CD4-positive, CD25-positive, alpha-beta regulatory T cell (primary cell): ENCODE results near the gene CPED1. TPM values are rescaled to one million over a fixed set of nuclear protein-coding genes. Genes with fewer than 3 reads are reported as not detected.

ENCODE experiments used
- ATAC-seq, 2 donors: fragments of 150-1000 bp; cut with Tn5 transposase; one replicate each; pipeline ENCODE4 v1.10.0; 2021; ENCODE audit warnings: low read depth in 2 of 2, moderate number of reproducible peaks in 2 of 2, moderate library complexity in 1 of 2
- DNase-seq, 3 donors: peaks; one replicate each; pipeline versions ENCODE4 v3.0.0 to v3.0.0-alpha.2; 2012 to 2022; ENCODE audit warnings: mixed read lengths in 1 of 3
- H3K27ac ChIP-seq: one replicate; pipeline ENCODE4 v1.7.0; 2013; ENCODE audit warnings: mild to moderate bottlenecking, low read length; ENCODE audit not compliant: insufficient read depth, poor library complexity, severe bottlenecking
- H3K27me3 ChIP-seq: one replicate; pipeline ENCODE4 v1.7.0; 2013; ENCODE audit warnings: low read length; ENCODE audit not compliant: control insufficient read depth, insufficient read depth
- H3K36me3 ChIP-seq: one replicate; pipeline ENCODE4 v1.7.0; 2013; ENCODE audit warnings: mild to moderate bottlenecking, low read length, moderate library complexity; ENCODE audit not compliant: control insufficient read depth, insufficient read depth
- H3K4me1 ChIP-seq: 2 replicates; pipeline ENCODE4 v1.7.0; 2013; ENCODE audit warnings: mild to moderate bottlenecking, low read length; ENCODE audit not compliant: insufficient read depth, control insufficient read depth, poor library complexity, severe bottlenecking
- H3K4me3 ChIP-seq: one replicate; pipeline ENCODE4 v1.7.0; 2013; ENCODE audit warnings: low read depth, mild to moderate bottlenecking, low read length, moderate library complexity
- H3K9me3 ChIP-seq, 2 experiments: 1 replicate in 1 of 2; 2 replicates in 1 of 2; pipeline ENCODE4 v1.7.0; 2013; ENCODE audit warnings: low read length in 2 of 2, mild to moderate bottlenecking in 1 of 2, moderate library complexity in 1 of 2; ENCODE audit not compliant: control insufficient read depth in 2 of 2
- H3K27ac Mint-ChIP-seq, 3 donors: one replicate each; pipeline ENCODE4 v1.8.0; 2020 to 2022; ENCODE audit warnings: mild to moderate bottlenecking in 3 of 3, mixed read lengths in 3 of 3, moderate library complexity in 2 of 3
- H3K27me3 Mint-ChIP-seq: one replicate; pipeline ENCODE4 v1.8.0; 2022; ENCODE audit warnings: mild to moderate bottlenecking, mixed read lengths
- H3K36me3 Mint-ChIP-seq: one replicate; pipeline ENCODE4 v1.8.0; 2020; ENCODE audit warnings: mixed read lengths
- H3K4me1 Mint-ChIP-seq, 4 donors: one replicate each; pipeline ENCODE4 v1.8.0; 2020 to 2022; ENCODE audit warnings: mixed read lengths in 4 of 4, mild to moderate bottlenecking in 1 of 4
- H3K4me3 Mint-ChIP-seq, 4 donors: one replicate each; pipeline ENCODE4 v1.8.0; 2020 to 2022; ENCODE audit warnings: mild to moderate bottlenecking in 4 of 4, mixed read lengths in 4 of 4, moderate library complexity in 3 of 4
- H3K9me3 Mint-ChIP-seq, 7 donors: one replicate each; pipeline ENCODE4 v1.8.0; 2020 to 2022; ENCODE audit warnings: mixed read lengths in 7 of 7, mild to moderate bottlenecking in 3 of 7, moderate library complexity in 2 of 7
- polyA plus RNA-seq, 4 donors: library from polyadenylated mRNA; unstranded; fragments of 300-500 nt; fragmentation: Illumina TruSeq; gene quantifications; one replicate each; pipeline ENCODE4 v1.2.3, GENCODE V29; 2021
- total RNA-seq: library from RNA; stranded (reverse); gene quantifications from one replicate; pipeline ENCODE4 v1.2.3, GENCODE V29; 2022

The CPED1 gene
- total and polyA plus RNA-seq, 5 donors from 2014 or later = 0.17 to 0.24 TPM; not detected in 3

GRCh38 chr7:121262969-121263368 is 274.5 kb downstream of the CPED1 start:
- ATAC-seq = no peak
- Mint-ChIP-seq H3K4me3 (no peak overlapping the region), H3K36me3 (no peaks in the 10 kb centered on the region), H3K9me3 (peaks cover 0 to 1% (median 0%) of the 10 kb centered on the region in 7 donors), H3K4me1 (no peaks in the 10 kb centered on the region), H3K27ac (no peak overlapping the region), H3K27me3 (no peaks in the 10 kb centered on the region)
- H3K27me3 ChIP-seq = no peaks in the 10 kb centered on the region
- no peaks in the 10 kb centered on the region for H3K4me1 ChIP-seq
- H3K36me3 ChIP-seq = no peaks in the 10 kb centered on the region
- H3K9me3 ChIP-seq = no peaks in the 10 kb centered on the region
- no peak overlapping the region for H3K27ac ChIP-seq
- no peak for DNase-seq
- H3K4me3 ChIP-seq = no peak overlapping the region

DNA sequence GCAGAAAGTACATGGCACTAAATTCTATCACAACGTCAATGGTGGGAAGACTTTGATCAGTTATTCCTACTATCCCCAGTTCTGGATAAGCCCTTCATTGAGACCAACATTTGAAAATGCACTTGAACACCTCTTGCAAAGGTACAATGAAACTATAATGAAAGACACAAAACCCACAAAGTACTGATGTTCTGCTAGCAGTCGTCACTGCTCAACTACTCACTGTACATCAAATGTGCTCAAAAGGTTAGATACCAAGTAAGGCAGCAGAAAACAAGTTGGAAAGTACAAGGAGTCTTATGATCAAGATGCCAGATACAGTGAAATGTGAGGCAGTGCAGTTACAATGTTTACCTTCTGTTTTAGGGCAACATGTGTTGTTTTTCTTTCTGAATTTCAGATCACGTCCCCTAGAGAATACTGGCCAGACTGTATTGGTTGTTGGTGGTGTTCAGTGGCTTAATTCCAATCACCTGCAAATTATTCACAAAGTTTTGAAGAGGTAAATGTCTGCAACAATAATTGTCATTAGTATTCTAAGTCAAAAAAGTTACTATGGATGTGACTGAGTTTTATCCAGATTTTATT is 277.9 kb downstream of the CPED1 start:
- H3K36me3 Mint-ChIP-seq = no peaks in the 10 kb centered on the region
- Histone ChIP-seq H3K9me3 (no peaks in the 10 kb centered on the region), H3K36me3 (no peaks in the 10 kb centered on the region), H3K4me3 (no peak overlapping the region), H3K27me3 (no peaks in the 10 kb centered on the region), H3K27ac (no peak overlapping the region), H3K4me1 (no peaks in the 10 kb centered on the region)
- no peak overlapping the region for H3K27ac Mint-ChIP-seq
- H3K9me3 Mint-ChIP-seq = peaks cover 0 to 1% (median 0%) of the 10 kb centered on the region in 7 donors
- no peak for DNase-seq
- H3K4me1 Mint-ChIP-seq = no peaks in the 10 kb centered on the region
- ATAC-seq = no peak
- H3K4me3 Mint-ChIP-seq = no peak overlapping the region
- H3K27me3 Mint-ChIP-seq = no peaks in the 10 kb centered on the region

GRCh38 chr7:121267612-121268011 is 279.1 kb downstream of the CPED1 start:
- Mint-ChIP-seq H3K4me1 (no peaks in the 10 kb centered on the region), H3K36me3 (no peaks in the 10 kb centered on the region), H3K9me3 (peaks cover 0 to 1% (median 0%) of the 10 kb centered on the region in 7 donors), H3K27ac (peak overlapping the region in 1 of 3 donors; percentile 7), H3K27me3 (no peaks in the 10 kb centered on the region), H3K4me3 (no peak overlapping the region)
- DNase-seq = no peak
- no peaks in the 10 kb centered on the region for H3K4me1 ChIP-seq
- H3K36me3 ChIP-seq = no peaks in the 10 kb centered on the region
- no peaks in the 10 kb centered on the region for H3K9me3 ChIP-seq
- H3K27ac ChIP-seq = no peak overlapping the region
- ATAC-seq = no peak
- H3K4me3 ChIP-seq = no peak overlapping the region
- peaks cover 1% of the 10 kb centered on the region for H3K27me3 ChIP-seq

DNA sequence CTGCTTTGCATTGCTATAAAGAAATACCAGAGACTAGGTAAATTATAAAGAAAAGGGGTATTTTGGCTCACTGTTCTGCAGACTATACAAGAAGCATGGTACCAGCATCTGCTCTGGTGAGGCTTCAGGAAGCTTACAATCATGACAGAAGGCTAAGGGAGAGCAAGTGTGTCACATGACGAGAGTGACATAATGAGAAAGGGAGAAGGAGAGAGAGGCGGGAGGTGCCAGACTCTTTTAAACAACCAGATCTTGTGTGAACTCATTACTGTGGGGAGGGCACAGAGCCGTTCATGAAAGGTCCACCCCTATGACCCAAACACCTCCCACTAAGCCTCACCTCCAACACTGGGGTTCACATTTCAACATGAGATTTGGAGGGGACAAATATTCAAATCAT is 281.3 kb downstream of the CPED1 start:
- H3K4me3 Mint-ChIP-seq = no peak overlapping the region
- H3K27me3 Mint-ChIP-seq = no peaks in the 10 kb centered on the region
- no peaks in the 10 kb centered on the region for H3K4me1 Mint-ChIP-seq

GRCh38 chr7:121271098-121271497 is 282.6 kb downstream of the CPED1 start:
- H3K4me1 ChIP-seq = no peaks in the 10 kb centered on the region
- no peak overlapping the region for H3K27ac ChIP-seq
- Mint-ChIP-seq H3K4me3 (no peak overlapping the region), H3K27ac (no peak overlapping the region), H3K4me1 (no peaks in the 10 kb centered on the region), H3K9me3 (peaks cover 0 to 1% (median 0%) of the 10 kb centered on the region in 7 donors), H3K36me3 (no peaks in the 10 kb centered on the region), H3K27me3 (no peaks in the 10 kb centered on the region)
- H3K36me3 ChIP-seq = no peaks in the 10 kb centered on the region
- DNase-seq (no peak), ATAC-seq (no peak)
- no peaks in the 10 kb centered on the region for H3K9me3 ChIP-seq
- H3K27me3 ChIP-seq = peaks cover 1% of the 10 kb centered on the region
- H3K4me3 ChIP-seq = no peak overlapping the region

More for the DNA sequence above, 281.3 kb downstream of the CPED1 start:
- Histone ChIP-seq H3K27ac (no peak overlapping the region), H3K4me3 (no peak overlapping the region), H3K9me3 (no peaks in the 10 kb centered on the region), H3K36me3 (no peaks in the 10 kb centered on the region), H3K27me3 (peaks cover 1% of the 10 kb centered on the region), H3K4me1 (no peaks in the 10 kb centered on the region)
- peaks cover 0 to 1% (median 0%) of the 10 kb centered on the region in 7 donors for H3K9me3 Mint-ChIP-seq
- no peaks in the 10 kb centered on the region for H3K36me3 Mint-ChIP-seq
- ATAC-seq = no peak
- DNase-seq = no peak
- H3K27ac Mint-ChIP-seq = no peak overlapping the region

DNA sequence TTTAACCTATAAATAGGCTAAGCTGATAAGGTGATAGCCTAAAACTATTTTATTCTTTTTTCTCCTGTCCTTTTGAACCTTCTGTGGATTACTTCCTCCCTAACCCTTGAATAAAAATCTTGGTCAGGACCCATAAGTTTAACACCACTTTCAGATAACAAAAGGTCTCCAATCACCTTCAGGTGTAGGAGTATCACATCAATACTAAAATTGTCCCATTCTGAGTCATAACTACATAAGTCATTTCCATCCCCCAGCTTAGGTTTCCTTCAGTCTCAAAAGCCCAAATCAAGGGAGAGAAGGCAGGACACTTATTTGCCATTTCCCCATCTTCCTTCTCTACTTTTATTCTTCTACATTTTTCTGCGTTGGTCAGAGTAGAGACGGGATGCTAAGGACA is 283.4 kb downstream of the CPED1 start:
- Mint-ChIP-seq H3K9me3 (peaks cover 0 to 1% (median 0%) of the 10 kb centered on the region in 7 donors), H3K4me3 (no peak overlapping the region), H3K36me3 (no peaks in the 10 kb centered on the region), H3K27ac (no peak overlapping the region), H3K27me3 (peaks cover 5% of the 10 kb centered on the region), H3K4me1 (no peaks in the 10 kb centered on the region)
- ATAC-seq (no peak), DNase-seq (no peak)
- H3K4me1 ChIP-seq = no peaks in the 10 kb centered on the region
- H3K27ac ChIP-seq = no peak overlapping the region
- peaks cover 1% of the 10 kb centered on the region for H3K27me3 ChIP-seq
- no peak overlapping the region for H3K4me3 ChIP-seq
- H3K9me3 ChIP-seq = no peaks in the 10 kb centered on the region
- H3K36me3 ChIP-seq = no peaks in the 10 kb centered on the region

GRCh38 chr7:121272676-121273075 is 284.2 kb downstream of the CPED1 start:
- ATAC-seq (no peak), DNase-seq (no peak)
- Histone ChIP-seq H3K36me3 (no peaks in the 10 kb centered on the region), H3K27ac (no peak overlapping the region), H3K4me3 (no peak overlapping the region), H3K27me3 (peaks cover 4% of the 10 kb centered on the region), H3K4me1 (no peaks in the 10 kb centered on the region), H3K9me3 (no peaks in the 10 kb centered on the region)
- Mint-ChIP-seq H3K27ac (no peak overlapping the region), H3K4me1 (no peaks in the 10 kb centered on the region), H3K4me3 (no peak overlapping the region), H3K36me3 (no peaks in the 10 kb centered on the region), H3K27me3 (peaks cover 5% of the 10 kb centered on the region), H3K9me3 (peaks cover 0 to 1% (median 0%) of the 10 kb centered on the region in 7 donors)

DNA sequence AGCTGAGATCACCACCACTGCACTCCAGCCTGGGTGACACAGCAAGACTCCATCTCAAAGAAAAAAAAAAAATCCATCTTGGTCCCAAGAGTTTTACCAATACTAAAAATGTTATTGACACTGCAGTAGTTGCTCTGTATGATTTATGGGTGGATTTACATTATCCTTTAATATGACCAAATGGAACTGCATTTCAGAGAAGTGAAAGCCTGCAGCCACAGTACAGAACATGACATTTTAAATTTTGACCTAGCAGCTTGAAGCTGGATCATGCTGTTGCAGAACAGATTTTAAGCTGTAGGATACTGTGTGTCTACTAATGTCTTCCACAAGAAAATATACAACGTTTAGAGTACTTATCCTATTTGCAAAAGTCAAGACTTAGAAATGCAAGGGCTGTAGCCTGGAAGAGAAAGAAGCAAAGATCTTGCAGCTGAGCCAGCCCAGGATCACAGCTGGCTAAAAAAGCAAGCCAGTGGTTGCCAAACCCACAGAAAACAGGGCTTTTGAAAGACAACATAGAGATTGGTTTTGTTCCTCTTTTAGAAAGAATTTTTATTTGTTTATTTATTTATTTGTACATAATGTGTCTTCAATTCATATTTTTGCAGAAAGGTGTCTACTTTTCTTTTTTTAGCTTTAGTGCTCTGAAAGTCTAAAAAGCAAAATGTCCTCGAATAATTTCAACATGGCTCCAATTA is 285.1 kb downstream of the CPED1 start:
- H3K27me3 Mint-ChIP-seq = peaks cover 5% of the 10 kb centered on the region
- DNase-seq (no peak), ATAC-seq (no peak)
- H3K4me1 Mint-ChIP-seq = no peaks in the 10 kb centered on the region
- no peak overlapping the region for H3K4me3 Mint-ChIP-seq
- Histone ChIP-seq H3K9me3 (no peaks in the 10 kb centered on the region), H3K4me1 (no peaks in the 10 kb centered on the region), H3K27me3 (peaks cover 4% of the 10 kb centered on the region), H3K27ac (no peak overlapping the region), H3K36me3 (no peaks in the 10 kb centered on the region), H3K4me3 (no peak overlapping the region)
- H3K36me3 Mint-ChIP-seq = no peaks in the 10 kb centered on the region
- no peak overlapping the region for H3K27ac Mint-ChIP-seq
- peaks cover 0 to 4% (median 0%) of the 10 kb centered on the region in 7 donors for H3K9me3 Mint-ChIP-seq
